OCI-LY7 (cell line): ENCODE data around the gene ZNF318. TPM values are rescaled to one million over a fixed set of nuclear protein-coding genes. Genes with fewer than 3 reads are reported as not detected.

Source experiments
- BruUV-seq: library from RNA; stranded (reverse); fragments of 400-500 nt; replicated peaks from 2 replicates; lab custom pipeline; 2021; lab: Mats Ljungman, UMichigan
- CTCF ChIA-PET: fragments of 300-600 bp; sonication (Branson Sonifier 250); formaldehyde crosslinking; loops from one replicate; lab custom pipeline; 2022; ENCODE audit warnings: antibody characterized with exemption; ENCODE audit not compliant: unreplicated experiment; lab: Charles Lee
- POLR2A ChIA-PET: fragments of 300-600 bp; sonication (Branson Sonifier 250); formaldehyde crosslinking; loops from one replicate; lab custom pipeline; 2022; ENCODE audit warnings: antibody characterized with exemption; lab: Charles Lee
- DNase-seq: peaks from one replicate; pipeline ENCODE4 v3.0.0-alpha.2; 2015; ENCODE audit warnings: low spot score
- H2AFZ ChIP-seq: fragments of 200-600 bp; sonication (generic), shearing (Covaris generic); 2 replicates; pipeline ENCODE4 v1.6.1; 2014; ENCODE audit warnings: mild to moderate bottlenecking, antibody characterized with exemption, low read length, moderate library complexity
- H3K27ac ChIP-seq: fragments of 200-600 bp; sonication (generic); 2 replicates; pipeline ENCODE4 v1.5.1; 2014; ENCODE audit warnings: mixed run types, low read depth, mild to moderate bottlenecking, moderate library complexity, low read length, inconsistent platforms; ENCODE audit not compliant: poor library complexity, severe bottlenecking
- H3K36me3 ChIP-seq: fragments of 200-600 bp; sonication (generic); 2 replicates; pipeline ENCODE4 v1.6.1; 2014; ENCODE audit warnings: mild to moderate bottlenecking, antibody characterized with exemption, low read length, moderate library complexity, mixed read lengths; ENCODE audit not compliant: insufficient read depth
- H3K4me1 ChIP-seq: fragments of 200-600 bp; sonication (generic); 2 replicates; pipeline ENCODE4 v1.5.1; 2014; ENCODE audit warnings: mild to moderate bottlenecking, low read length; ENCODE audit not compliant: insufficient read depth, poor library complexity, severe bottlenecking
- H3K4me2 ChIP-seq: fragments of 200-600 bp; sonication (generic); 2 replicates; pipeline ENCODE4 v1.6.1; 2014; ENCODE audit warnings: mild to moderate bottlenecking, low read length
- H3K4me3 ChIP-seq: fragments of 200-600 bp; sonication (generic); 2 replicates; pipeline ENCODE4 v1.5.1; 2014; ENCODE audit warnings: mild to moderate bottlenecking, low read depth, low read length; ENCODE audit not compliant: poor library complexity, severe bottlenecking
- H3K79me2 ChIP-seq: fragments of 200-600 bp; sonication (generic); 2 replicates; pipeline ENCODE4 v1.6.1; 2016; ENCODE audit warnings: low read depth, mild to moderate bottlenecking, low read length, moderate library complexity, mixed read lengths; ENCODE audit not compliant: insufficient read depth
- H3K9me2 ChIP-seq: fragments of 200-600 bp; sonication (generic); 2 replicates; pipeline ENCODE4 v1.6.1; 2016; ENCODE audit warnings: mild to moderate bottlenecking, low read length, mixed read lengths; ENCODE audit not compliant: insufficient read depth
- H3K9me3 ChIP-seq: fragments of 200-600 bp; sonication (generic); 2 replicates; pipeline ENCODE4 v1.6.1; 2014; ENCODE audit warnings: mild to moderate bottlenecking, mixed run types, low read length, mixed read lengths
- H4K20me1 ChIP-seq: fragments of 200-600 bp; sonication (generic); 2 replicates; pipeline ENCODE4 v1.6.1; 2014; ENCODE audit warnings: mild to moderate bottlenecking, antibody characterized with exemption, low read length, moderate library complexity, mixed read lengths; ENCODE audit not compliant: insufficient read depth
- EZH2phosphoT487 ChIP-seq: fragments of 200-600 bp; sonication (generic); IDR thresholded peaks from 2 replicates; pipeline ENCODE4 v1.6.1; 2018; ENCODE audit warnings: low read depth, borderline replicate concordance, mild to moderate bottlenecking, mixed run types, antibody characterized with exemption, low read length, moderate library complexity, mixed read lengths
- intact Hi-C: fragments of 100-400 bp; cut with micrococcal nuclease; formaldehyde crosslinking; loops from one replicate; pipeline ENCODE4 v1.10.0; 2022; ENCODE audit not compliant: unreplicated experiment
- total RNA-seq, 2 experiments: library from RNA; depleted of rRNA in 1 of 2; stranded (reverse); fragments of >200 nt in 1 of 2; shearing (Covaris generic) in 1 of 2; gene quantifications; 2 replicates each; pipeline ENCODE4 v1.2.3, GENCODE V29; 2014 to 2022
- TF ChIP-seq, protein P1 (sequence below): fragments of 200-600 bp; sonication (generic); conservative IDR thresholded peaks from 2 replicates; pipeline ENCODE4 v1.5.1; 2014; ENCODE audit warnings: mild to moderate bottlenecking, antibody characterized with exemption, low read length, moderate library complexity, mixed read lengths

ZNF318 gene
- total RNA-seq, 2 experiments from 2014 or later, result 12.8 to 24.4 TPM

DNA sequence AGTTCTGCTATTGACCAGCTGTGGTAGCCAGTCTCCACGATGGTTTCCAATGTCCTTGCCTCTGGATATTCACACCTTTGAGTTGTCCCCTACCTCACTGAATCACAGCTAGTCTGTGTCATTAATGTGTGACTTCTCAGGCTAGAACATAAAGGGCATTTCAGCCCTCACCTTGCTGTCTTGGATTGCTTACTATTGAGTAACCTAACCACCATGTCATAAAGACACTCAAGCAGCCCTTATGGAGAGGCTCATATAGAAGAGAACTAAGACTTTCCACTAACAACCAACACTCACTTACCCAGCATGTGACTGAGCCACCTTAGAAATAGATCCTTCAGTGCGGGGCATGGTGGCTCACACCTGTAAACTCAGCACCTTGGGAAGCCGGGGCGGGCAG lies 38.8 kb upstream of the ZNF318 start:
- TF ChIP-seq, protein P1, sequence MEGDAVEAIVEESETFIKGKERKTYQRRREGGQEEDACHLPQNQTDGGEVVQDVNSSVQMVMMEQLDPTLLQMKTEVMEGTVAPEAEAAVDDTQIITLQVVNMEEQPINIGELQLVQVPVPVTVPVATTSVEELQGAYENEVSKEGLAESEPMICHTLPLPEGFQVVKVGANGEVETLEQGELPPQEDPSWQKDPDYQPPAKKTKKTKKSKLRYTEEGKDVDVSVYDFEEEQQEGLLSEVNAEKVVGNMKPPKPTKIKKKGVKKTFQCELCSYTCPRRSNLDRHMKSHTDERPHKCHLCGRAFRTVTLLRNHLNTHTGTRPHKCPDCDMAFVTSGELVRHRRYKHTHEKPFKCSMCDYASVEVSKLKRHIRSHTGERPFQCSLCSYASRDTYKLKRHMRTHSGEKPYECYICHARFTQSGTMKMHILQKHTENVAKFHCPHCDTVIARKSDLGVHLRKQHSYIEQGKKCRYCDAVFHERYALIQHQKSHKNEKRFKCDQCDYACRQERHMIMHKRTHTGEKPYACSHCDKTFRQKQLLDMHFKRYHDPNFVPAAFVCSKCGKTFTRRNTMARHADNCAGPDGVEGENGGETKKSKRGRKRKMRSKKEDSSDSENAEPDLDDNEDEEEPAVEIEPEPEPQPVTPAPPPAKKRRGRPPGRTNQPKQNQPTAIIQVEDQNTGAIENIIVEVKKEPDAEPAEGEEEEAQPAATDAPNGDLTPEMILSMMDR, result no peak
- no peak for TF ChIP-seq EZH2phosphoT487
- intact Hi-C loops, result no loop called here
- H3K4me3 ChIP-seq, result no peak overlapping the region
- H2AFZ ChIP-seq, result no peak overlapping the region
- no peaks in the 10 kb centered on the region for H3K9me2 ChIP-seq
- peaks cover 7% of the 10 kb centered on the region for H3K9me3 ChIP-seq
- no peaks in the 10 kb centered on the region for H3K79me2 ChIP-seq
- no peak overlapping the region for H3K4me2 ChIP-seq
- ChIA-PET CTCF (no interaction called here), POLR2A (interaction anchor here (1.0 kb wide), 1 partner anchor 16 kb away, joined by 3 read pairs; no protein-coding TSS in a partner anchor)
- no TSS peak for BruUV-seq
- H3K4me1 ChIP-seq, result no peaks in the 10 kb centered on the region
- no peak for DNase-seq
- H3K27ac ChIP-seq, result no peak overlapping the region
- H3K36me3 ChIP-seq, result no peaks in the 10 kb centered on the region
- no peaks in the 10 kb centered on the region for H4K20me1 ChIP-seq

DNA sequence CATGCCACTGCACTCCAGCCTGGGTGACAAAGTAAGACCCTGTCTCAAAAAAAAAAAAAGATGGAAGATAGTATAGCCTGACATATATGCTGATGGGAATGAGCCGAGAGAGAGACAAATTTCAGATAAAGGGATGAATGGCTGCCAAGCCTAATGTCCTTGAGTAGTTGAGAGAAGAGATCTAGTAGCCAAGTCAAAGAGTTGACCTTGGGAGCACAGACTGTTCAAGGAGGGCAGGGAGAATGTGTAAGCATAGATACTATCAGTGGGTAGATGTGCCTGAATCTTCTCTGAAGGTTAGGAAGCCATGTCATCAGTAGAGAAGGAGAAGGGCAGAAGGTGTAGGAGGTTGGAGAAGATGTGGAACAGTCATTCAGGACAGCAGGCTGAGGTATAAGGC lies 37.8 kb upstream of the ZNF318 start:
- no peak for TF ChIP-seq EZH2phosphoT487
- TF ChIP-seq, protein P1, result no peak
- Histone ChIP-seq H2AFZ (no peak overlapping the region), H3K4me3 (no peak overlapping the region), H3K9me3 (no peaks in the 10 kb centered on the region), H3K36me3 (no peaks in the 10 kb centered on the region), H3K4me2 (no peak overlapping the region), H3K9me2 (no peaks in the 10 kb centered on the region), H3K27ac (no peak overlapping the region), H3K4me1 (no peaks in the 10 kb centered on the region), H3K79me2 (no peaks in the 10 kb centered on the region), H4K20me1 (no peaks in the 10 kb centered on the region)
- CTCF ChIA-PET, result no interaction called here
- no peak for DNase-seq
- POLR2A ChIA-PET, result interaction anchor here (0.6 kb wide), 1 partner anchor 12 kb away, joined by 3 read pairs; no protein-coding TSS in a partner anchor
- BruUV-seq, result no TSS peak
- intact Hi-C loops, result no loop called here

DNA sequence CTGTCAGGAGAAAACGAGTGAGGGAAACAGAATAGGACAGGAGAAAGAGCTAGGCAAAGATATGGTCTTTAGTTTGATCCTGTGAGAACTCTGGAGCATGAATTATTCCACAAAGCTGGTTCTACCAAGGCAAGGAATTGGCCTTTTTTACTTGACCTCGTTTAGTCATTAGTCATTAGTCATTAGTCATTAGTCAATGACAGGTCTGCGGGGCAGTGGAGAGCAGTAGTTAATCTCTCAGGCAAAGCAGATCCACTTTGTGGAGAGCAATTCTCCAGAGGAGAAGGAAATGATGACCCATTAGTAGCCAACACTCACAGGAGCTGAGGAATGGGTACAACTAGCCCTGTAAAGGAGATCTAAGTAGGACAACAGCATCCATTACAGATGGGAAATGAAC lies 35.9 kb upstream of the ZNF318 start:
- Histone ChIP-seq H3K36me3 (no peaks in the 10 kb centered on the region), H3K27ac (no peak overlapping the region), H2AFZ (no peak overlapping the region), H3K9me2 (no peaks in the 10 kb centered on the region), H3K4me1 (no peaks in the 10 kb centered on the region), H3K79me2 (no peaks in the 10 kb centered on the region), H3K4me3 (no peak overlapping the region), H4K20me1 (no peaks in the 10 kb centered on the region), H3K9me3 (no peaks in the 10 kb centered on the region), H3K4me2 (no peak overlapping the region)
- CTCF ChIA-PET, result interaction anchor here (0.6 kb wide), 1 partner anchor 662 kb away, joined by 4 read pairs; no protein-coding TSS in a partner anchor
- intact Hi-C loops, result no loop called here
- no TSS peak for BruUV-seq
- POLR2A ChIA-PET, result interaction anchor here (1.3 kb wide), 1 partner anchor 100 kb away, joined by 4 read pairs; no protein-coding TSS in a partner anchor
- TF ChIP-seq, protein P1, result no peak
- no peak for TF ChIP-seq EZH2phosphoT487
- DNase-seq, result no peak
